ENCODE data around the gene SLC39A2.
"Not testable (repeated sequence)": the region's sequence is repeated elsewhere in the genome, so short reads cannot be mapped to it uniquely, and the experiment has no call there.

SLC39A2 gene

GRCh38 chr14:20998674-20999366, at the start of gene SLC39A2:
SLC39A2 (plus strand) TSS chr14:20999293; CDS start chr14:20999447, 154 bp downstream.
- no peak for DNase-seq

- not testable (repeated sequence) for DNase-seq
These were observed 44.2 kb upstream of the SLC39A2 start, which contains the start of gene RNASE2 for GRCh38 chr14:20954736-20955537. RNASE2 (plus strand) TSS chr14:20955487; CDS start chr14:20955772, 285 bp downstream.

GRCh38 chr14:20955538-20955873, 43.6 kb upstream of the SLC39A2 start:
- DNase-seq = not testable (repeated sequence)

GRCh38 chr14:20956376-20956976, 42.6 kb upstream of the SLC39A2 start:
- DNase-seq = no peak

GRCh38 chr14:20958946-20959345, 40.1 kb upstream of the SLC39A2 start:
- DNase-seq = not testable (repeated sequence)

- no peak for DNase-seq
These were observed 29.8 kb upstream of the SLC39A2 start for GRCh38 chr14:20969336-20969735.

- DNase-seq = no peak
These were observed 28.5 kb upstream of the SLC39A2 start for GRCh38 chr14:20970647-20970982.

GRCh38 chr14:20970983-20971704, 27.9 kb upstream of the SLC39A2 start:
- peak; percentile 77 for DNase-seq

GRCh38 chr14:20971705-20972021, 27.4 kb upstream of the SLC39A2 start:
- no peak for DNase-seq

GRCh38 chr14:20973501-20973900, 25.6 kb upstream of the SLC39A2 start:
- DNase-seq = no peak

- DNase-seq = no peak
These were observed 22.8 kb upstream of the SLC39A2 start for GRCh38 chr14:20976291-20976690.

- DNase-seq = no peak
These were observed 20.4 kb upstream of the SLC39A2 start for GRCh38 chr14:20978687-20979086.

- no peak for DNase-seq
These were observed 18.2 kb upstream of the SLC39A2 start for GRCh38 chr14:20980906-20981305.

GRCh38 chr14:20982646-20983369, 16.3 kb upstream of the SLC39A2 start:
- DNase-seq = no peak

- not testable (repeated sequence) for DNase-seq
These were observed 13.4 kb upstream of the SLC39A2 start for GRCh38 chr14:20985650-20986049.

- no peak for DNase-seq
These were observed 12.3 kb upstream of the SLC39A2 start for GRCh38 chr14:20986811-20987210.

- DNase-seq = no peak
These were observed 10.2 kb upstream of the SLC39A2 start for GRCh38 chr14:20988717-20989470.

- no peak for DNase-seq
These were observed 9.7 kb upstream of the SLC39A2 start for GRCh38 chr14:20989471-20989786.

- peak; percentile 92 for DNase-seq
These were observed 9.1 kb upstream of the SLC39A2 start, which contains the start of gene METTL17 for GRCh38 chr14:20989787-20990600. METTL17 (plus strand) TSS chr14:20989980; CDS start chr14:20990003, 23 bp downstream.

GRCh38 chr14:20996521-20996920, 2.6 kb upstream of the SLC39A2 start:
- no peak for DNase-seq

- no peak for DNase-seq
These were observed 2.0 kb upstream of the SLC39A2 start for GRCh38 chr14:20997115-20997514.

Data from RPMI8226 (cell line).